ENCODE data around the gene EFCAB6. TPM values are rescaled to one million over a fixed set of nuclear protein-coding genes. Genes with fewer than 3 reads are reported as not detected.

The EFCAB6 gene
- total RNA-seq, 1 experiment from 2014 or later, result 2.5 TPM

GRCh38 chr22:43532301-43533155 lies 279.6 kb downstream of the EFCAB6 start:
- H3K27ac ChIP-seq, result no peak overlapping the region
- intact Hi-C loops (cut with micrococcal nuclease; ENCODE audit: unreplicated experiment), result no loop called here
- no TSS peak for BruUV-seq (replicated peaks)
- no peak overlapping the region for H3K4me3 ChIP-seq
- ChIA-PET CTCF (no interaction called here), POLR2A (ENCODE audit: unreplicated experiment) (no interaction called here)
- H3K9me3 ChIP-seq (ENCODE audit: insufficient read depth, low read depth), result no peaks in the 10 kb centered on the region
- no peak for DNase-seq
- no peaks in the 10 kb centered on the region for H3K4me1 ChIP-seq (replicated peaks; ENCODE audit: insufficient read depth)
- H2AFZ ChIP-seq, result no peak overlapping the region
- H3K36me3 ChIP-seq (ENCODE audit: low read depth), result no peaks in the 10 kb centered on the region
- H3F3A ChIP-seq (ENCODE audit: insufficient read depth, low read depth), result no peaks in the 10 kb centered on the region
- no peaks in the 10 kb centered on the region for H3K9me2 ChIP-seq (ENCODE audit: insufficient read depth)
- no peaks in the 10 kb centered on the region for H4K20me1 ChIP-seq (ENCODE audit: insufficient read depth)
- TF ChIP-seq EZH2 (IDR thresholded peaks at IDR 0.05; ENCODE audit: low read depth), result no peak
- no peak for TF ChIP-seq CTCF (conservative IDR thresholded peaks at IDR 0.05)
- H3K27me3 ChIP-seq (ENCODE audit: insufficient read depth, low read depth), result peaks cover 100% of the 10 kb centered on the region
- H3K79me2 ChIP-seq (ENCODE audit: low read depth), result no peaks in the 10 kb centered on the region
- no peak overlapping the region for H3K4me2 ChIP-seq

- H3K4me3 ChIP-seq, result no peak overlapping the region
- no peak overlapping the region for H3K27ac ChIP-seq
- BruUV-seq (replicated peaks), result no TSS peak
- H3F3A ChIP-seq (ENCODE audit: insufficient read depth, low read depth), result no peaks in the 10 kb centered on the region
- H3K27me3 ChIP-seq (ENCODE audit: insufficient read depth, low read depth), result peaks cover 99% of the 10 kb centered on the region
- H3K4me2 ChIP-seq, result no peak overlapping the region
- H3K79me2 ChIP-seq (ENCODE audit: low read depth), result no peaks in the 10 kb centered on the region
- no peak overlapping the region for H2AFZ ChIP-seq
- H3K9me2 ChIP-seq (ENCODE audit: insufficient read depth), result no peaks in the 10 kb centered on the region
- H3K36me3 ChIP-seq (ENCODE audit: low read depth), result no peaks in the 10 kb centered on the region
- POLR2A ChIA-PET (ENCODE audit: unreplicated experiment), result no interaction called here
- DNase-seq, result no peak
- intact Hi-C loops (cut with micrococcal nuclease; ENCODE audit: unreplicated experiment), result no loop called here
- TF ChIP-seq CTCF (conservative IDR thresholded peaks at IDR 0.05) (no peak), EZH2 (IDR thresholded peaks at IDR 0.05; ENCODE audit: low read depth) (no peak)
- CTCF ChIA-PET, result no interaction called here
- H3K4me1 ChIP-seq (replicated peaks; ENCODE audit: insufficient read depth), result no peaks in the 10 kb centered on the region
- no peaks in the 10 kb centered on the region for H3K9me3 ChIP-seq (ENCODE audit: insufficient read depth, low read depth)
- H4K20me1 ChIP-seq (ENCODE audit: insufficient read depth), result no peaks in the 10 kb centered on the region
Measured at GRCh38 chr22:43531651-43532050, 280.5 kb downstream of the EFCAB6 start.

GRCh38 chr22:43530349-43531201 lies 281.5 kb downstream of the EFCAB6 start:
- CTCF ChIA-PET, result no interaction called here
- no peaks in the 10 kb centered on the region for H3F3A ChIP-seq (ENCODE audit: insufficient read depth, low read depth)
- no peak overlapping the region for H3K4me2 ChIP-seq
- intact Hi-C loops (cut with micrococcal nuclease; ENCODE audit: unreplicated experiment), result no loop called here
- no peaks in the 10 kb centered on the region for H3K36me3 ChIP-seq (ENCODE audit: low read depth)
- H2AFZ ChIP-seq, result no peak overlapping the region
- H4K20me1 ChIP-seq (ENCODE audit: insufficient read depth), result no peaks in the 10 kb centered on the region
- DNase-seq, result no peak
- no TSS peak for BruUV-seq (replicated peaks)
- POLR2A ChIA-PET (ENCODE audit: unreplicated experiment), result no interaction called here
- no peaks in the 10 kb centered on the region for H3K9me2 ChIP-seq (ENCODE audit: insufficient read depth)
- H3K9me3 ChIP-seq (ENCODE audit: insufficient read depth, low read depth), result no peaks in the 10 kb centered on the region
- TF ChIP-seq CTCF (conservative IDR thresholded peaks at IDR 0.05), result no peak
- TF ChIP-seq EZH2 (IDR thresholded peaks at IDR 0.05; ENCODE audit: low read depth), result no peak
- H3K27me3 ChIP-seq (ENCODE audit: insufficient read depth, low read depth), result peaks cover 99% of the 10 kb centered on the region
- H3K4me3 ChIP-seq, result no peak overlapping the region
- no peak overlapping the region for H3K27ac ChIP-seq
- H3K4me1 ChIP-seq (replicated peaks; ENCODE audit: insufficient read depth), result no peaks in the 10 kb centered on the region
- H3K79me2 ChIP-seq (ENCODE audit: low read depth), result no peaks in the 10 kb centered on the region

Data from PC-9 (cell line).